ENCODE measurements around the gene PTEN.

Gene PTEN

DNA sequence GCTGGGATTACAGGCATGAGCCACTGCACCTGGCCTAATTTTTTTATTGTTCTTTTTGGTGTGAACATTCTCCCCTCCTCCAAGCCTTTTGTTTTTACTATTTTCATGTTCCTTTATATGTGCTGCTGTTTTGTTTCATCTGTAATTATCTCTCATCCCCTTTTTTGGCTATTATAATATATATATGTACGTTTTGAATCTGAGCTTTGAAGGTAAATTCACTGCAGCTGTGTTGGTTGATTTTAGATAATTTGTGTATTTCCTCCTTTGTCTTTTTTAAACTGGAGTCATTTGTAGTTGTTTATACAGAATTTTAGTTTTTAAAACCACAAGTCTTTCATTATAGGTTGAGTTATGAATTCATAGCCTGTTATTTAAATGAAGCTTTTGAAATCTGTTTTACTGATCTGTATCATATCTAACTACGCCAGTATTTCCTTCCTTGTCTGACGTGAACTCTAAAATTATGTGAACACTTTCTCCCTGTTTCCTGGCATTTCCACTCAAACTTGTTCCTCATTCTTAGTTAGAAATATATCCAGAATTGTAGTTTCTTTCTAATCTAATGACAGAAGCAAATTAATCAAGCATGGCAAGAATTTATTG lies 54.9 kb downstream of the PTEN start:
- DNase-seq (ENCODE audit: low read depth, low spot score), result no peak

DNA sequence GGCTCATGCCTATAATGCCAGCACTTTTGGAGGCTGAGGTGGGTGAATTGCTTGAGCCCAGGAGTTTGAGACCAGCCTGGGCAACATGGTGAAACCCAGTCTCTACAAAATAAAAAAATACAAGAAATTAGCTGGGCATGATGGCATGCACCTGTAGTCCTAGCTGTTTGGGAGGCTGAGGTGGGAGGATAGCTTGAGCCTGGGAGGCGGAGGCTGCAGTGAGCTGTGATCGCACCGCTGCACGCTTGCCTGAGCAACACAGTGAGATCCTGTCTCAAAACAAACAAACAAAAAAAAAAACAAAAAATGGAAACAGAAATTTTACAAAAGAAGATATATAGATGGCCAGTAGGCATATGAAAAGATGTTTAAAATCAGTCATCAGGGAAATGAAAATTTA lies 57.1 kb downstream of the PTEN start:
- no peak for DNase-seq (ENCODE audit: low read depth, low spot score)

DNA sequence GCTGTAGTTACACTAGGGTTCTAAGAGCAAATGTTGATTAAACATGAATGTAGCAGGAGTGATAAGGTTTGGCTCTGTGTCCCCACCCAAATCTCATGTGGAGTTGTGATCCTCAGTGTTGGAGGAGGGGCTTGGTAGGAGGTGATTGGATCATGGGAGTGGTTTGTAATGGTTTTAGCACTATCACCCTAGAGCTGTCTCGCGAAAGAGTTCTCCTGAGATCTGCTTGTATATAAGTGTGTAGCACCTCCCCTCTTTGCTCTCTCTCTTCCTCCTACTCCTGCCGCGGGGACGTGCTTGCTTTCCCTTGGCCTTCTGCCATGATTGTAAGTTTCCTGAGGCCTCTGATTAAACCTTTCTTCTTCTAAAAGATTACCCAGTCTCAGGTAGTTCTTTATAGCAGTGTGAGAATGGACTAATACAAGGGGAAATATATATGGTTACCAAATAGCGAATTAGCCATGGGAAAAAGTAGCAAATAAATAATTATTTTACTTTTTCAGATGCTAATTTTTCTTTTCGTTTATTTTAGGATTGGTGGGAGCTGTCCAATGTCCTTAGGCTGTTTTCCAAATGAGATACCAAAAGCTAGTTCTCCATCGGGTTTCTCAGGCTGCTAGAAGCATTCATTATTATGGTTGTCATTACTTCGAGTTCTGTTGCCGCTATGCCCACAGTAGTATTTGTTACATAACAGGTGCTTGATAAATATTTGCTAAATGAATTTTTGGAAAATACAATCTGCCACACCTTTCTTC lies 58.7 kb downstream of the PTEN start:
- no peak for DNase-seq (ENCODE audit: low read depth, low spot score)

DNA sequence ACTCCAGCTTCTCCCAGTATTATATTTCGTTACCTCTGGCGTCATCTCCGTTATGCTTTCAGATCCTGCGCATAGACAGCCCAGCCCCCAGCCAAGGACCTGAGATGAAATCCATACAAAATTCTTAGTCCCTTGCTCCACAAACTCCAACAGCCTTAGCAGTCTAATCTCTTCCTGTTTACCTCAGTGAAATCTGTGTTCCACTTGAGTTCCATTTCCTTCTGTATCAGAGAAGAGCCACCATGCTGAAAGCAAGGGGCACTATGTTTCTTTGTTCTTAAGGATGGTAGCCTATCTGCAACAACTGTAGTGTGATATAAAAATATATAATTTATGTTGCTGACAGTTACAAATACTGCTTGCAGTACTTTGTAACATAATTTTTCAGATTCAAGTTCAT lies 59.8 kb downstream of the PTEN start:
- no peak for DNase-seq (ENCODE audit: low read depth, low spot score)

DNA sequence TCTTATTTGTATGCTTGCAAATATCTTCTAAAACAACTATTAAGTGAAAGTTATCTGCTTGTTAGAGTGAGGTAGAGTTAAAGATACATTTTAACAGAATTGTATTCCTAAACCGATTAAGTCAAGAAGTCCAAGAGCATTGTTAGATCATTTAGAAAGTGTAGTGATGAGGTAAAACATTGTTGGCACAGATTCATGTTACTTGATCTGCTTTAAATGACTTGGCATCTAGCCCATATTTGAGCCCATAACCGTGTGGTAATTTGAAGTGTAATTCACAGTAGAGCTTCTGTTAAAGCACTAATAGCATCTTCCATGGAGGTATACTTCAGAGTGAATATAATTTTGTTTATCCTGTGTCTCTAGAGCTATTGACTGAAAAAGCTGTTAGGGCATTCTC lies 62.1 kb downstream of the PTEN start:
- DNase-seq (ENCODE audit: low read depth, low spot score), result no peak

DNA sequence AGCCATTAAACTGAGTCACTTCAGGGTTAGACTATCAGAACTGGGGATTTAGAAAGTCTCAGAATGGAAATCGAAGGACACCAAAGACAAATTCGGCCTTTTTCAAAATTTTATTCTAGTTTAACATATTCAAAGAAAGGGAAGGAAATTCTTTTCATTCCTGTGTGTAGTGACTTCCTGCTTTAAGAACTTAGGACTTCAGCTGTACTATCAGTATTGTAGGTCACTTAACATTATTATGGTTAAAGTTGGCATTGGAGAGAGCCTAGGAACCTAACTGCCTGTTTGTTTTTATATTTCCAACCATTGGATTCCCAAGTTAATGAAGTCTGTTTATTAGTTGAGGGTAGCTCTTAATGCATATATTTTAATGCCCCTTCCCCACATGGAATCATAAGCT lies 63.7 kb downstream of the PTEN start:
- DNase-seq (ENCODE audit: low read depth, low spot score), result no peak

DNA sequence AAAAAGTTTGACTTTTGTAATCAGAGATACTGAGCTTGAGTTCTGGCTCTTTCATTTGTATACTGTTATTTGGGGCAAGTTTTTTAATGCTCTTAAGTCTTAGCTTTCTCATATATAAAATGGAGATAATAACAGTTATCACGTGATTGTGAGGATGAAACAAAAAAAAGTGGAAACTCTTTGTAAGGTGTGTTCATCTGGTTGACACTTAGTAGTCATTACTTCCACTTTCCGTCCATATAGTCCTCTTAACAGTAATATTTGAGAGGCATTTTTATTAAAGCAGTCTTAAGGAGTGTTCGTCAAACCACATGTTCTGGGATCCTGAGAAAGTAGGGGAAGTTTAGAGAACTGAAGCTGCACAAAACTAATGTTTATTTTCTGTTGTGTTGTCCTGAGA lies 65.6 kb downstream of the PTEN start:
- DNase-seq (ENCODE audit: low read depth, low spot score), result no peak

DNA sequence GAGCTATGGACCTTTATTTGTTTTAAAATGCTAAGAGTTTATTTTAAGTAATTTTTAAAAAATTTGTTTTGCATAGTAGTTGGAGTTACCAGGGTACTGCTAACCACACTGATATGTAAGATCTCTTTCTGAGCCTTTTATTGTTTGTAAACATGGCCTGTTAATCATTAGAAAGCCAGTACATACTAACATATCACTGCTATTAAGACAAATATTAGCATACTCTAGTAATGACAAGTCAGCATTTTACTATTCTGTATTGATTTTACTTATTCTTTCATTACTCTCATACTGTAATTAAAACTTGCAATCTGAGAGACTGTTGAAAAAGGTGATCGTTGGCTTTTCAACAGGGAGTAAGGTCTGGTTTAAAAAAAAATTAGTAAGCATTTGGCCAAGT lies 66.7 kb downstream of the PTEN start:
- no peak for DNase-seq (ENCODE audit: low read depth, low spot score)

DNA sequence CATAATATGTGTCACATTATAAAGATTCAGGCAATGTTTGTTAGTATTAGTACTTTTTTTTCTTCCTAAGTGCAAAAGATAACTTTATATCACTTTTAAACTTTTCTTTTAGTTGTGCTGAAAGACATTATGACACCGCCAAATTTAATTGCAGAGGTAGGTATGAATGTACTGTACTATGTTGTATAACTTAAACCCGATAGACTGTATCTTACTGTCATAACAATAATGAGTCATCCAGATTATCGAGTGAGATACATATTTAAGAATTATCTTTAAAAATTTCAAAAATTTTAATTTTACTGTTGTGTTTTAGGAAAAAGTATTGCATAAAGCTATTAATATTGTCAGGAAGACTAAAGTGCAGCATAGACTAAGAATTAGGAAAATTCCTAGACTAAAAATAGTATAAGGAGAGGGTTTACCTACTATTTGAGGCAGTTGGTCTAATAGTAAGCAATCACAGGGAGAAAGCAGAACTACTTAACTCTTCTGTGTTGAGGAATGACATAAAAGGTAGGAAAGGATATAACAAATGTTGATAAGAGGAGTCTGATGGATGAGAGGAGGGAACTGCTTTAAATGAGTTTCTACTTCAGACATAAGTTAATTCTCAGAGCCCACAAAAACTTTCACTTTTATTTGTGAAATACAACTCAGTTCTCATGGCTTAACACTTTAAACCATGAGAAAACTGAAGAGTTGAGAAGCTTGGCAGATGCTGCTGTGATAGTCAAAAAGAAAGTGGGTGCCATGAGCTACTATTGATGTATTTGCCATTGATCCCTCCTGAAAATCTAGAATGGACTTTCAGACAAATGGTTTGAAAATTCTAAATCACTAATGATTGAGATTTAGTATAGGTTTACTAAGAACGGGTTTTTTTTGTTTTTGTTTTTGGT lies 67.8 kb downstream of the PTEN start:
- no peak for DNase-seq (ENCODE audit: low read depth, low spot score)

DNA sequence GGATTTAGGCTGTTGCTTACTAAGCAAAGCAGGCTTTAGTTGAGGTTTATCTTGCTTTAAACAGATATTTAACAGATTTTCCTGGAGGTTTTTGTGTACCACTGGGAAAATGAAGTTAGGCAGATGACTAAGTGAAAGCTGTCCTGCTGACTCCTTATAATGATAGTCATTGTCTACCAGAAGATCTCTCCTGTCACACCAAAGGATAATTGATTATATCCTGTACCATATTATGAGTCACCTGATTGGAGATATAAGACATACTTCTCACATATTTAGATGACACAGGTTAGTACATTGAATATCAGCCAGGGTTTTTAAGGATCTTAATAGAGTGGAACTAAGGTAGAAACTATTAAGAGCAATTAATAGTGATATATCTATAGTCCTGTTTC lies 68.4 kb downstream of the PTEN start:
- no peak for DNase-seq (ENCODE audit: low read depth, low spot score)

DNA sequence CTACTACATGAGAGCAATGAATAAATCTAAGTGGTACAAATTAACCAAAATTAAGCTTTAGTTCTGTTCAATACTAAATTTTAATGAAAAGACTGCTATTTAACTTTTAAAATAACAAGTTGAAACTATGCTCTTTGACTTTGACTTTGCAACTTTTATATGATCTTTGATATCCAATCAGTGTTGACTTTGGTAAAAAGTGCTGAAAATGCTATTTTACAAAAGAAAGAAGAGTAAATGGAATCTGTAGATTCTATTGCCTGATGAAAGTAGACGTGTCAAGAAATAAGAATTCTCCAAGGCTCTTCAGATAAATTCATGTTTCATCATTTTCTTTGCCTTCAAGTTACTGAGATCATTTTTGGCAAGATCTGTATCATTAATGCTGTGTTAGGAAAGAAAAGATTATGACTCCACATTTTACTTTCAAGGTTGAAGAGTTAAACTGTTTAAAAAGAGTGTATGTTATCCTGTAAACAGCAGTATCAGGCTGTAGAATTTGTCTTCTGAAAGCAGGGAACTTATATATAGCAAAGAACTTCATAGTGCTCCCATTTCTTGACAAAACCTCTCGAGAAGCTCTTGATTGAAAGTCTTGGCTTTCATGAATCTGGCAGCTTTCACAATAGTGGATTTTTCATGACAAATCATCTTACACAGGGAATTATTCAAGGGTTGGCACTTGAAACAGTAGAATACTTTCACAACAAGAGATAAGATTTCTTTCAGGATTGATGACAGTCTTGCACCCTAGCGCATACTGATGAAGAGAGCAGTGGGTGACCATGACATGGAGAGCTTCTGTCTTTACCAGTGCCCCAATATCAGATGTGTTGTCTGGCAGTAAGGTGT lies 72.1 kb downstream of the PTEN start:
- no peak for DNase-seq (ENCODE audit: low read depth, low spot score)

DNA sequence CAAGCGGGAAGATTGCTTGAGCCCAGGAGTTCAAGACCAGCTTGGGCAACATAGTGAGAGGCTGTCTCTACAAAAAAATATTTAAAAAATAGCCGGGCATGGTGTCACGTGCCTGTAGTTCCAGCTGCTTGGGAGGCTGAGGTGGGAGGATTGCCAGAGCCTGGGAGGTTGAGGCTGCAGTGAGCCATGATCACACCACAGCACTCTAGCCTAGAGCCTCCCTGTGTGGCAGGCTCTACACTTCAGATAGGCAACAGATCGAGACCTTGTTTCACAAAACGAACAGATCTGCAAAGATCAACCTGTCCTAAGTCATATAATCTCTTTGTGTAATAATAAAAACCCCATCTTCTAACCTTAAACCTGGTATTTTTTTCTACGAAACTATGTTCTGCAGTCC lies 76.8 kb downstream of the PTEN start:
- DNase-seq (ENCODE audit: low read depth, low spot score), result no peak

DNA sequence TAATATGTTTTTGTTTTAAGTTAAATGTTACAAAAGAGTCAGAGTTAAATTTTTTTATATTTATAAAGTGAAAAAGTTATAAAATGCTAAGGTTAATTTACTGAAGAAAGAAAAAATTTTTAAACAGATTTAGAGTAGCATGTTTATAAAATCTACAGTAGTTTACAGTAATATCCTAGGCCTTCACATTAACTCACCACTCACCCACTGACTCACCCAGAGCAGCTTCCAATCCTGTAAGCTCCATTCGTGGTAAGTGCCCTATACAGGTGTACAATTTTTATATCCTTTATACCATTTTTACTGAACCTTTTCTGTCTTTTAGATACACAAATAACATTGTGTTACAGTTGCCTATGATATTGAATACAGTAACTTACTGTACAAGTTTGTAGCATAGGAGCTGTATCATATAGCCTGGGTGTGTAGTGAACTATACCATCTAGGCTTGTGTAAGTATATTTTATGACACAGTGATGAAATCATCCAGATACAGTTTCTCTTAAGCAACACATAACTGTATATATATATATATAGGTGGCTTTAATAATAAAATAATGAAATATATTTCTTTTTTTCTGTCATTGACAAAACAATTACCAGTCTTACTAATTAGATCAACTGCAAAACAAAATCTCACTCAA lies 79.6 kb downstream of the PTEN start:
- no peak for DNase-seq (ENCODE audit: low read depth, low spot score)

DNA sequence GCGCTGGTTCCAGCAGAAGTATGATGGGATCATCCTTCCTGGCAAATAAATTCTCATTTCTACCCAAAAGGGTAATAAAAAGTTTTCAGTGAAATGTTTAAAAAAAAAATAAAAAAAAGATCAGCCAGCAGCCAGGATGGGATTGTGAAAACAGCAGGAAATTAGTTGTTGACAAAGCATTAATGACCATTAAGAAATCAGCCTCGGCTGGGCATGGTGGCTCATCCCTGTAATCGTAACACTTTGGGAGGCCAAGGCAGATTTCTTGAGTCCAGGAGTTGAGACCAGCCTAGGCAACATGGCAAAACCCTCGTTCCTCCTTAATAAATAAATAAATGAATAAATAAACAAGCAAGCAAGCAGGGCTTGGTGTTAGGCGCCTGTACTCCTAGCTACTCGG lies 82.6 kb downstream of the PTEN start:
- DNase-seq (ENCODE audit: low read depth, low spot score), result no peak

DNA sequence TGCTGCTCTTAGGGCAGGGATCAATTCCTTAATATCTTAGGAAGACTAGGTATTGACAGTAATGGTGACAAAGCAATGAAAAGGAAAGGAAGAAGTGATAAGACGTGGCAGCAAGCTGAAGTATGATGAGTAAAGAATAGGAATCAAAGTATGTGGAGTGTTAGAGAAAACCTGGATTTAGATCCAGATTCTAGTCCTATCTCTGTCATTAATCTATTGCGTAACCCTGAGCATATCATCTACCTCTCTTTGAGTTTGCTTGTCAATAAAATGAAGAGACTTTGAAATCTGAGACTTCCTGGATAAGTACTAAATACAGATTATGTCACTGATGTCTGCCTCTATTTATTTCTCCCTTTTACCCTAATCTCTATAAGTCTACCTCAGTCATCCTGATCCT lies 89.2 kb downstream of the PTEN start:
- DNase-seq (ENCODE audit: low read depth, low spot score), result no peak

DNA sequence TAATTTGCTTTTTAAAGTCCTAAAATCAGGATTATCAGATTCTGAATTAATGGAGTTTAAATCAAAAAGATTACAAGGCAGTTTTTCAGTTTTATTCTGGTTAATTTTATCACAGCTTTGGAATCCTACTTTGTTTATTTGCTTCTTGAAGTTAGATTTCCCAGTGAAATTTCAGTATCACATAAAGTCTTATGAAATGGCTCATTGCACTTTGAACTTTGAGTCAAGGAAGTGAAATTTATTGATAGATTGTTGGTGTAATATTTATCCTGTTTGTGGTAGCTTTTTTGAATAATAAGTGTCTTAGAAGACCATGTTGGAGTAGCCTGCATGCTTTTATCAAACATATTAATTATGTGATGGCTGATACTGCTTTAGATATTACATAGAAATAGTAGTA lies 92.6 kb downstream of the PTEN start:
- DNase-seq (ENCODE audit: low read depth, low spot score), result no peak

DNA sequence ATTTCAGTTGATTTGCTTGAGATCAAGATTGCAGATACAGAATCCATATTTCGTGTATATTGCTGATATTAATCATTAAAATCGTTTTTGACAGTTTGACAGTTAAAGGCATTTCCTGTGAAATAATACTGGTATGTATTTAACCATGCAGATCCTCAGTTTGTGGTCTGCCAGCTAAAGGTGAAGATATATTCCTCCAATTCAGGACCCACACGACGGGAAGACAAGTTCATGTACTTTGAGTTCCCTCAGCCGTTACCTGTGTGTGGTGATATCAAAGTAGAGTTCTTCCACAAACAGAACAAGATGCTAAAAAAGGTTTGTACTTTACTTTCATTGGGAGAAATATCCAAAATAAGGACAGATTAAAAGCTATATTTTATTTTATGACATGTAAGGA lies 94.3 kb downstream of the PTEN start:
- no peak for DNase-seq (ENCODE audit: low read depth, low spot score)

DNA sequence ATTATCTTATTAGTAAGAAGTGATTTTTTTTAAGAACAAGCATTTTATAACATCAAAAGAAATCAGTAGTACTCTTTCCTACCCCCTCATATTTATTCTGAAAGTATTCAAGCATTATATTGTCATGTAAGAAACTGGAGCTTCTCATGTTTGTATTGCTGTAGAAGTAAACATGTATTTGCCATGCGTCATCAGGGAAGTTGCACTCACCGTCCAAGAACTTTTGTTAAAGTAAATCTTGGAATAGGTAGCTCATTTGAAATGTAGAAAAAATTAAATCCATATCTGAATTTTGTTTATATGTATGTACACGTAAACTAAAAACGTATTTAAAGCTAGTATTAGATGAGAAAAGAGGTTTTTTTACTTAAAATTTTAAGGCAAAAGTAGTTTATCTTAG lies 96.8 kb downstream of the PTEN start:
- DNase-seq (ENCODE audit: low read depth, low spot score), result no peak

DNA sequence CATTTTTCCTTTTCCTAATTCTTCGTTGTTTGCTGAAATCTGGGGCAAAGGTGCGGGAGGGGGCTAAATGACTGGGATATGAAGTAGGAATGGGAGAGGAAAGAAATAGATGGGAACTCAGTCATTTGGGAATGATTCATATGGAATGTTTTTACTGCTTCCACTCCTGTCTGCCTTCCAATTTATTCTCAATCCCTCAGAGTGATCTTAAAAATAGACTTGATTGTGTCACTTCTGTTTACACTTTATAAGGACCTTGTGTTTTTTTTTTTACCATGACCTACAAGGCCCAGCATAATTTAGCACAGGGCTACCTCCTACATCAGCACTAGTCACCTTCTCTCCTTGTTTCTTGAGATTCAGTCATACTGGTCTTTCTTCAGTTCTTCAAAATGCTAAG lies 97.9 kb downstream of the PTEN start:
- DNase-seq (ENCODE audit: low read depth, low spot score), result no peak

DNA sequence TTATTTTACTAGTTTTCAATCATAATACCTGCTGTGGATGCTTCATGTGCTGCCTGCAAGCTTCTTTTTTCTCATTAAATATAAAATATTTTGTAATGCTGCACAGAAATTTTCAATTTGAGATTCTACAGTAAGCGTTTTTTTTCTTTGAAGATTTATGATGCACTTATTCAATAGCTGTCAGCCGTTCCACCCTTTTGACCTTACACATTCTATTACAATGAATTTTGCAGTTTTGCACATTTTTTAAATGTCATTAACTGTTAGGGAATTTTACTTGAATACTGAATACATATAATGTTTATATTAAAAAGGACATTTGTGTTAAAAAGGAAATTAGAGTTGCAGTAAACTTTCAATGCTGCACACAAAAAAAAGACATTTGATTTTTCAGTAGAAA lies 103.0 kb downstream of the PTEN start:
- no peak for DNase-seq (ENCODE audit: low read depth, low spot score)

DNA sequence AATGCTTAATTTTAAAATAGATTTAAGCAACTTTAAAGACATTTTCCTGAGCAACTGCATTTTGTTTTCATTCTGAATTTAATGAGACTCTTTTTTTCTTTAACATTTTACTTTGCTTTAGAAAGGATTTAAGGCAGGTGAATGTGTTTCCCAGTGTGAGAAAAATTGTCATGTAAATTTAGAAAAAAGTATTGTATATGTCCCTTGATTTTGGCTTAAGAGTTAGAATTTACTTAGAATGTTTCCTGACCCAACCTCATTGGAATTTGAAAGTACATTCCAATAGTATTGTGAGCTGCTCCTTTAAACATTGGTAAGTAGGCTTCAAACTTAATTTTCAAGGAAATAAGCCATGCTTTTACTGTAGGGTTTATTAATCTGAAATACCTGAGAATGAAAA lies 110.2 kb downstream of the PTEN start:
- no peak for DNase-seq (ENCODE audit: low read depth, low spot score)
